Measurements from ENCODE around the gene RIC8A.

DNA sequence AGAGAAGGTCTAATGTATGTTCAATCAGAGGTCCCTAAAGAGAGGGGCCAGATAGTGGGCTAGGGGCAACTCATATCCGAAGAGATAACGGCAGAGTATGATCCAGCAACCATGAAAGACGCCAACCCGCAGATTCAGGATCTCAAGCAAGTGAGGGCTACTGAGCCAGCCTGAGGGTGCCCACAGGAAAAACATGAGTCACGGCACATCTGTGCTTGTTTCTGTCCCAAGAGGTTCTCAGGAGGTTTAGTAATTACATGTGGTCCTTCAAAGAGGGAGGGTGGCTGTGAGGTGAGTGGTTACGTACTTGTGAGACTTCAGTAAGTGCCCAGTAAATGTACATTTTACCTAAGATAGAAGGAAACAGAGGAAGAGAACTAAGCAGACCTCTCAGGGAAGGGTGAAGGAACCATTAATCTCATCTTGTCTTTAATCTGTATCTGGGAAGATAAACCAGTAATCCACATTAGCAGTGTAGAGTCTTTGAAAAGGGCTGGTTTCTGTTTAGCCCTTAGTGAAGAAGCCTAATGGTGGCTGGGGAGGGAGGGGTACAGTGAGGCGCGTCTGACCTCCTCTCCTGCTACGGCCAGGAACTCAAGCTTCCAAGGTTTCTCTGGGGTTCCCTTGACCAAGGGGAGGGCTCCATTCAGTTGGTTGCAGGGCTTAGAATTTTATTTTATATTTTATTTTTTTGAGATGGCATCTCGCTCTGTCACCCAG lies 18.4 kb downstream of the RIC8A start:
- TF ChIP-seq EZH2 (IDR thresholded peaks at IDR 0.05; ENCODE audit: insufficient read depth, low read length), result no peak
- TF ChIP-seq, protein P1, sequence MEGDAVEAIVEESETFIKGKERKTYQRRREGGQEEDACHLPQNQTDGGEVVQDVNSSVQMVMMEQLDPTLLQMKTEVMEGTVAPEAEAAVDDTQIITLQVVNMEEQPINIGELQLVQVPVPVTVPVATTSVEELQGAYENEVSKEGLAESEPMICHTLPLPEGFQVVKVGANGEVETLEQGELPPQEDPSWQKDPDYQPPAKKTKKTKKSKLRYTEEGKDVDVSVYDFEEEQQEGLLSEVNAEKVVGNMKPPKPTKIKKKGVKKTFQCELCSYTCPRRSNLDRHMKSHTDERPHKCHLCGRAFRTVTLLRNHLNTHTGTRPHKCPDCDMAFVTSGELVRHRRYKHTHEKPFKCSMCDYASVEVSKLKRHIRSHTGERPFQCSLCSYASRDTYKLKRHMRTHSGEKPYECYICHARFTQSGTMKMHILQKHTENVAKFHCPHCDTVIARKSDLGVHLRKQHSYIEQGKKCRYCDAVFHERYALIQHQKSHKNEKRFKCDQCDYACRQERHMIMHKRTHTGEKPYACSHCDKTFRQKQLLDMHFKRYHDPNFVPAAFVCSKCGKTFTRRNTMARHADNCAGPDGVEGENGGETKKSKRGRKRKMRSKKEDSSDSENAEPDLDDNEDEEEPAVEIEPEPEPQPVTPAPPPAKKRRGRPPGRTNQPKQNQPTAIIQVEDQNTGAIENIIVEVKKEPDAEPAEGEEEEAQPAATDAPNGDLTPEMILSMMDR (IDR thresholded peaks at IDR 0.05; ENCODE audit: insufficient read depth, low read depth, low read length), result no peak
